RCC 7860 (cell line): Measurements from ENCODE around the gene LTBP4.
"Not testable (repeated sequence)": the region's sequence is repeated elsewhere in the genome, so short reads cannot be mapped to it uniquely, and the experiment has no call there.

Source experiments
- DNase-seq: peaks from one replicate; pipeline ENCODE4 v3.0.0-alpha.2; 2015; ENCODE audit warnings: low spot score
- FAIRE-seq: peaks from 2 replicates; lab custom pipeline; 2012; peaks lifted over from hg19 to GRCh38; lab: Jason Lieb, UNC

The LTBP4 gene

GRCh38 chr19:40601134-40601974 lies at the start of gene LTBP4:
LTBP4 (plus strand) TSS chr19:40601369; CDS start chr19:40601388, 19 bp downstream.
- DNase-seq (no peak), FAIRE-seq (no peak)

GRCh38 chr19:40552848-40553247 lies 48.3 kb upstream of the LTBP4 start:
- no peak for FAIRE-seq

DNA sequence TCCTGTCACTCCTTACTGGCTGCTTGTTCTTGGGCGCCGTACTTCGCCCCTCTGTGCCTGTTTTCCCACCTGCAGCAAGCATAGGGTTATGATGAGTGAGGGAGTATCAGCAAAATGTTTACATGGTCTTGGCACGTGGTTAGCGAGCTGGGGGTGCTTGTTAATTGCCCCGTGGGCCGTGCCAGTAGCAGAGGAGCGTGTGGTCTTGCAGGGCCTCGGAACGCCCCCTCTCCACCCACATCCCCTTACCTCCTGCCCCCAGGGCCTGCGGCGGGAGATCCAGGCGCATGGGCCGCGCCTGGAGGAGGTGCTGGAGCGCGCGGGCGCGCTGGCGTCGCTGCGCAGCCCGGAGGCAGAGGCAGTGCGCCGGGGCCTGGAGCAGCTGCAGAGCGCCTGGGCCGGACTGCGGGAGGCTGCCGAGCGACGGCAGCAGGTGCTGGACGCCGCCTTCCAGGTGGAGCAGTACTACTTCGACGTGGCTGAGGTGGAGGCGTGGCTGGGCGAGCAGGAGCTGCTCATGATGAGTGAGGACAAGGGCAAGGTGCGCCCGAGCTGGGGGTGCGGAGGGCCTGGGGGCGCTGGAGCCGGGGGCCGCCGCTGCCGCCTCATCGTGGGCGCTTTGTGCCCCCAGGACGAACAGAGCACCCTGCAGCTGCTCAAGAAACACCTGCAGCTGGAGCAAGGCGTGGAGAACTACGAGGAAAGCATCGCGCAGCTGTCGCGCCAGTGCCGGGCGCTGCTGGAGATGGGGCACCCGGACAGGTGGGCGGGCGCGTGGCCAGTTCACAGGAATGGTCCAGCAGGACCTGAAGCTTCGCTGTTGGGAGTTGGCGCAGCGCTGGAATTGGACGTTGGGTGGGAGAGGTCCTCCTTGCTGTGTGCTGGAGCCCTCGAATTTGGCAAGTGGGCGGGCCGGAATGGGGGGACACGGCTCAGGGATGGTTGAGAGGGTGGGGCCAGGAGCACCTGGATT lies 47.0 kb upstream of the LTBP4 start:
- FAIRE-seq: no peak
- DNase-seq: no peak

More at GRCh38 chr19:40552848-40553247, 48.3 kb upstream of the LTBP4 start:
- no peak for DNase-seq

GRCh38 chr19:40555978-40556689 lies 45.0 kb upstream of the LTBP4 start:
- FAIRE-seq: no peak
- no peak for DNase-seq

- FAIRE-seq (no peak), DNase-seq (no peak)
These were observed 44.1 kb upstream of the LTBP4 start for GRCh38 chr19:40556953-40557530.

GRCh38 chr19:40559394-40559793 lies 41.8 kb upstream of the LTBP4 start:
- FAIRE-seq (no peak), DNase-seq (no peak)

DNA sequence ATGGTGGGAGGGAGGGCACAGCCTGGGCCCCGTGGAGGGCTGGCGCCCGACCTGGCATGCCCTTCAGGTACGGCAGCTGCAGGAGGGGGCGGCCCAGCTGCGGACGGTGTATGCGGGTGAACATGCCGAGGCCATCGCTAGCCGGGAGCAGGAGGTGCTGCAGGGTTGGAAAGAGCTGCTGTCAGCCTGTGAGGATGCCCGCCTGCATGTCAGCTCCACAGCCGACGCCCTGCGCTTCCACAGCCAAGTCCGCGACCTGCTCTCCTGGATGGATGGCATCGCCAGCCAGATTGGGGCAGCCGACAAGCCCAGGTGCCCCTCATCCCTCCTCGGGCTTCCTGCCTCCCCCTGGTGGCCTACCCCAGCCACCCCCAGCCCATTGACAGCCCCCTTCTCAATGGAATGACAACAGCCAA lies 41.1 kb upstream of the LTBP4 start:
- FAIRE-seq (no peak), DNase-seq (no peak)

GRCh38 chr19:40561947-40562346 lies 39.2 kb upstream of the LTBP4 start:
- DNase-seq (no peak), FAIRE-seq (no peak)

- not testable (repeated sequence) for FAIRE-seq
- DNase-seq: peak; percentile 6
These were observed 36.6 kb upstream of the LTBP4 start for GRCh38 chr19:40564535-40564934.

GRCh38 chr19:40565355-40565754 lies 35.8 kb upstream of the LTBP4 start:
- FAIRE-seq (no peak), DNase-seq (no peak)

DNA sequence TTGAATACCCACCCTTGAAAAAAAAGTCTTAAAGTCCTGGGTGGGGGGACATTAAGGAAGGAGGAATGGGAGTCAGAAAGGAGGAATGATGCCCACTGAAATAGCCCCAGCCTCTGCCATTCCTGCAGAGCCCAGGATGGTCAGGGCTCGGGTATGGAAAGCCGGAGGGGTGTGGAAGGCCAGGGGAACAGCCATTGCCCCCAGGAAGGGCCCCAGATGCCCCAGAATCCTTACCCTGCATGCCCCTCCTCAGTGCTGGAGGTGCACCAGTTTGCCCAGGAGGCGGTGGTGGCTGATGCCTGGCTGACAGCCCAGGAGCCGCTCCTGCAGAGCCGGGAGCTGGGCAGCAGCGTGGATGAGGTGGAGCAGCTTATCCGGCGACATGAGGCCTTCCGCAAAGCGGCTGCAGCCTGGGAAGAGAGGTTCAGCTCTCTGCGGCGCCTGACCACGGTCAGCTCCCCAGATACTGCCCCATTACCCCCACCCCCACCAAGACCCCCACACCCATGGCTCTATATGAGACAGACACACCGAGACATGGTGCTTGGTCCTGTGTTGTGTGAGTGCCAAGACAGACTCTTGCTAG lies 35.2 kb upstream of the LTBP4 start:
- FAIRE-seq: no peak
- no peak for DNase-seq

GRCh38 chr19:40567040-40567749 lies 34.0 kb upstream of the LTBP4 start:
- no peak for FAIRE-seq
- no peak for DNase-seq

- DNase-seq: no peak
- no peak for FAIRE-seq
These were observed 33.2 kb upstream of the LTBP4 start for GRCh38 chr19:40567750-40568494.

DNA sequence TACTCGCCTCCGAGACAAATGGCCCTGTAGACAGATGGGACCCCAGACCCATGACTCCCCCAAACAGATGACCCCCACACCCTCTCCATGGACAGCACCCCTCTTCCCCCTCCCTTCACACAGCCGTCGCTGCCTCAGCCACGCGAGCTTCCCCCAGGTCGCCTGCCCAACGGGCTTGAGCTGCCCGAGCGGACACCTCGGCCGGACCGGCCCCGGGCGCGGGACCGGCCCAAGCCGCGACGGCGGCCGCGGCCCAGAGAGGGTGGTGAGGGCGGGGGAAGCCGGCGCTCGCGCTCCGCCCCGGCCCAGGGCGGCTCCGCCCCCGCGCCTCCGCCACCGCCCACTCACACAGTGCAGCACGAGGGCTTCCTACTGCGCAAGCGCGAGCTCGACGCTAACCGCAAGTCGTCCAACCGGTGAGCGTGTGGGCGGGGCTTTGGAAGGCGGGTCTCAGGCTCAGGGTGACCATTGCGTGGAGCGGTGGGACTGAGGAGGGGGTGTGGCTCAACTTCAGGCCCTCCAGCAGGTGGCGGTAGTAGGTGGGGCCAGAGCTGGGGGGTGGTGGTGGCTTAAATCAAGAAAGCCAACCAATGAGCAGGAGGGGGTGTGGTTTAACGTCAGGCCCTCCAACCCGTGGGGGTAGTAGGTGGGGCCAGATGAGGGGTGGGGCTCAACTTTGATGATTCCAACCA lies 30.7 kb upstream of the LTBP4 start:
- DNase-seq: peak; percentile 92
- FAIRE-seq: peak; percentile 83

GRCh38 chr19:40571005-40571318 lies 30.2 kb upstream of the LTBP4 start:
- DNase-seq (no peak), FAIRE-seq (no peak)

GRCh38 chr19:40571831-40572495 lies 29.2 kb upstream of the LTBP4 start:
- FAIRE-seq (no peak), DNase-seq (no peak)

- no peak for DNase-seq
- FAIRE-seq: no peak
These were observed 25.8 kb upstream of the LTBP4 start for GRCh38 chr19:40575326-40575725.

GRCh38 chr19:40576151-40576584 lies 25.0 kb upstream of the LTBP4 start:
- no peak for FAIRE-seq
- no peak for DNase-seq
